NCI-H2196 (cell line): ENCODE data around the gene CBX6.

Experiments
- DNase-seq: peaks from one replicate; lab custom pipeline; 2025; ENCODE audit not compliant: unreplicated experiment; lab: John Stamatoyannopoulos, UW

The CBX6 gene

DNA sequence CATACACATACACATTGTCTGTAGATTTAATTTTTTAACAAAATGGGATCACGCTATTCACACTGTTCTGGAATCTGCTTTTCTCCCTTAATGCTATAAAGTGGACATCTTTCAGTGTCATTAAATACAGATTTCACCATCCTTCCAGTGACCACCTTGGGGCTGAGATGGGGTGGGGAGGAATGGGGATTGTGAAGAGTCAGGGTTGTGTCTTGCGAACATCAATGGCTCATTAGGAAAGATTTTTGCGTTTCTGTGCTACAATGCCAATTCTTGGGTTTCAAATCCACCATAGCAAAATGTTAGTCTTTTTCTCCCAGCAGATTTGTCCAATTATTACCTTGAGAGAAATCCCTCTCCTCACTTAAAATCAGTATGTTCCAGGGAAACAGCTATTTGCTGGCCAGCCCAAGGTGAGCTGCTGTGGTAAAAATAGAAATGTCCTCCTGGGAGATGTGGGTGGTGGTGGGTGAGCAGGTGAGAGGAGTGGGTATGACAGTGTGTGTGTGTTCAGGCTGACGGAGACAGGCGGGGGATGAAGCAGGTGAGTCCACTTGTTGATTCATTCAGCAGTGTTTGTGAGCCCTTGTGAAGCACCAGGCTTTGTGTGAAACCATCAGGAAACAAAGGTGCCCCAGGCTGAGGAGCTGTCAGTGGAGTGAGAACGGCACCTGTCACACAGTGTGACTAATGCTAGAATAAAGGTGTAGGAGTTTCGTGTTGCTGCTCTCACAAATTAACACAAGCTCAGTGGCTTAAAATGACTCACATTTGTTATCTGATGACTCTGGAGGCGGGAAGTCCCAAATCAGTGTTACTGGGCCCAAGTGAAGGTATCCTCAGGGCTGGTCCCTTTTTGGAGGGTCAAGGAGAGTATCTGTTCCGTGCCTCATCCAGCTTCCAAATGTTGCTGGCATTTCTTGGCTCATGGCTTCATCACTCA lies 1.7 kb upstream of the CBX6 start:
- peak; percentile 20 for DNase-seq

GRCh38 chr22:38872831-38873248 lies 824 bp upstream of the CBX6 start:
- DNase-seq: peak; percentile 37

- DNase-seq: no peak
These were observed 450 bp downstream of the CBX6 start for GRCh38 chr22:38871360-38872171.

GRCh38 chr22:38870791-38871359 lies 1.1 kb downstream of the CBX6 start:
- no peak for DNase-seq

GRCh38 chr22:38870312-38870741 lies 1.7 kb downstream of the CBX6 start:
- peak; percentile 70 for DNase-seq

- DNase-seq: no peak
These were observed 2.4 kb downstream of the CBX6 start for GRCh38 chr22:38869663-38870062.

- DNase-seq: peak; percentile 73
These were observed 3.1 kb downstream of the CBX6 start for GRCh38 chr22:38868886-38869381.

DNA sequence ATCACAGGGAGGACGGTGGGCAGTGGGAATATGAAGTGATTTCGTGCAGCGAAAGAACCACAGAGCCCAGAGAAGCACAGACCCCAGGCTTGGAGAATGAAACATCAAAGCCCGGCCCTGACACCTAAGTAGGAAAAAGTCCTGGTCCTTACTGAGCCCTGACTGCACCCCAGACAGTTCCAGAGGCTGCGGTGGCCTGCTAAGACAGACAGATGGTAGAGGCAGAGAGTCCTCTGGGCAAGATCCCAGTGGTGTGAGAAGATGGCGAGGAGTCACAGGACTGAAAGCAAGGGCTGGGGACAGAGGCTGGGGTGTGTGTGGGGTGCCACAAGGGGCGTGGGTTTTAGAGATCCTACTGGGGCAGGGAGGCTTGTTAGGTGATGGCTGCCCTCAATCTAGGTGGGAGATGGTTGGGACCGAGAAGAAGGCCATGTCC lies 3.7 kb downstream of the CBX6 start:
- no peak for DNase-seq

GRCh38 chr22:38867471-38868285 lies 4.3 kb downstream of the CBX6 start:
- no peak for DNase-seq

DNA sequence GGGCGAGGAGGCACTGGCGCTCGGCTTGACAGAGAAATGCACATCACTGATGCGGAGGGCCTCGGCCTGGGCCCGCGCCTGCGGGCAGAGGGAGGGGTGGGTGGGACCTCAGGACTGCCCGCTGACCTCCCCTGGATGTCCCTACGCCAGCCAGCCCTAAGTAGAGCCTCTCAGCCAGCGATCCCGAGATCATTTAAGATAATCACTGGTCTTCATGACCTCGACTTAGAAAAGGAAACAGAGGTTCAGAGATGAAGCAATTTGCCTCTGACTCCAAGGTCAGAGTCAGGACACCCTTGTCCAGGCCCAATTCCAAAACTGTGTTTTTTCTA lies 4.9 kb downstream of the CBX6 start:
- no peak for DNase-seq

- no peak for DNase-seq
These were observed 5.5 kb downstream of the CBX6 start for GRCh38 chr22:38866399-38867123.

- DNase-seq: no peak
These were observed 6.0 kb downstream of the CBX6 start for GRCh38 chr22:38866024-38866398.

DNA sequence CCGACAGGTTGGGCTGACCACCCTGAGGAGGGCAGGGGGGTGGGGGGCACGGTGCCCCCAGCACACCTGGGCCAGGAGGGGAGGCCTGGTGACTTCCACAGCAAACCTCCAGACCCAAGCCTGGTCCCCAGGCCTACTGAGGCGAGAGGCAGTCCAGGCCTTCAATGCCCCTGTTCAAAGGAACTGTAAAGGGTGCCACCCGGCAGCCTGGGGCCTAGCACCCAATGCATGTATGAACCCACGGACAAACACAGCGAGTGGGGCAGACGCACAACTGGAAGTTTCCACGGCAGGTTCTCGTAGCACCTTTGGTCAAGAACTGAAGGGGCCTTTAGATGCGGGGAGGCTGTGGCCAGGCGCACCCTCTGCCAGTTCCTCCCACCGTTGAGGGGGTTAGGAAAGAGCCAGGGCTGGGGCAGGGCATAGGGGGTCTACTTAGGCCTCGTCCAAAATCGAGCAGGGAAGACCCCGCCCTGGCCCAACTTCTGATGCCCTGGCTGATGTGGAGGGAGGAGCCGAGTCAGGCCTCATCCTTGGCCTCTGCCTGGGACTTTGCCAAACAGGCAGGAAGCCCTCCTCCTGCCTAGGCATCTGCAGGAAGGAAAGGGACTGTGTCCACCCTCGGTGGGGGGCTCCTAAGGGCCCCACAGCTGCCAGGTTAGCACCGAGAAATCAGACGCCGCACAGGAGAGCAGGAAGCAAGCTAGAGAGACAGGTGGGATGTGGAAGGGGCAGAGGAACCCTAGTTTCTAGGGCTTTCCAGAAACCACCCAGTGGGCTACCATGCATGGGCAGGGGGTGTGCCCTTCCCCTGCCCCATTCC lies 6.6 kb downstream of the CBX6 start:
- DNase-seq: no peak

GRCh38 chr22:38864361-38865191 lies 7.4 kb downstream of the CBX6 start:
- DNase-seq: no peak

- no peak for DNase-seq
These were observed 8.4 kb downstream of the CBX6 start for GRCh38 chr22:38863531-38864131.

GRCh38 chr22:38862375-38863329 lies 9.4 kb downstream of the CBX6 start:
- DNase-seq: no peak

DNA sequence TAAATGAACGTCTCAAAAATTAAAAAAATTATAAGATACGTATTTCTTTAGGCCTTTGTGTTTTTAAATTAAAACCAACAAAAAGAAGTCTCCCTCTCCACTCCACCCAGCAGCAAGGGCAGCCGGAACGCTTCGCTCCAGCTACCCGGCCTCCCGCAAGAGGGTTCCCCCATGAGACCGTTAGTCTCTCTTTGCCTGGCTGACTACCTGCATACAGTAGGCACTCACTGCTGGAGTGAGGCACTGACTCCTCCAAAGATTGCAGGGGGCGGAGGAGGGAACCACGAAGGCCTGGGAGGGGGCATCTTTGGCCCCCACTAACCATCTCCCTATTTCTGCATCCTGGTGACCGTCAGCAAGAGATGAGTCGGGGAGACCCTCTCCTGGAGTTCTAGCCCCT lies 10.1 kb downstream of the CBX6 start:
- no peak for DNase-seq
